Stimulated activated CD8-positive, alpha-beta memory T cell treated with anti-CD3 and anti-CD28 coated beads, Interleukin-7, amount 100 ng/mL, for 24 hours (primary cell): ENCODE measurements around the gene RPS6KA2.

ENCODE experiments used
- DNase-seq: peaks from one replicate; pipeline ENCODE4 v3.0.0-alpha.2; 2020; ENCODE audit warnings: low read depth

Gene RPS6KA2

GRCh38 chr6:166467436-166468000 is 159.5 kb downstream of the RPS6KA2 start:
- no peak for DNase-seq

GRCh38 chr6:166466178-166467122 is 160.6 kb downstream of the RPS6KA2 start:
- DNase-seq = no peak

- no peak for DNase-seq
Observed at GRCh38 chr6:166465671-166466087, 161.4 kb downstream of the RPS6KA2 start.

GRCh38 chr6:166465003-166465399 is 162.1 kb downstream of the RPS6KA2 start:
- DNase-seq = no peak

GRCh38 chr6:166464068-166465002 is 162.7 kb downstream of the RPS6KA2 start:
- DNase-seq = no peak

- DNase-seq = no peak
Observed at GRCh38 chr6:166463359-166464067, 163.5 kb downstream of the RPS6KA2 start.

- DNase-seq = no peak
Observed at GRCh38 chr6:166462461-166463135, 164.5 kb downstream of the RPS6KA2 start.

GRCh38 chr6:166461821-166462460 is 165.1 kb downstream of the RPS6KA2 start:
- DNase-seq = no peak

GRCh38 chr6:166460473-166461437 is 166.3 kb downstream of the RPS6KA2 start:
- DNase-seq = no peak

GRCh38 chr6:166459906-166460305 is 167.1 kb downstream of the RPS6KA2 start:
- DNase-seq = no peak

GRCh38 chr6:166459272-166459671 is 167.8 kb downstream of the RPS6KA2 start:
- no peak for DNase-seq

- no peak for DNase-seq
Observed at GRCh38 chr6:166456395-166457156, 170.5 kb downstream of the RPS6KA2 start.

GRCh38 chr6:166454692-166455515 is 172.1 kb downstream of the RPS6KA2 start:
- no peak for DNase-seq

- no peak for DNase-seq
Observed at GRCh38 chr6:166453651-166454050, 173.4 kb downstream of the RPS6KA2 start.

GRCh38 chr6:166450167-166450873 is 176.7 kb downstream of the RPS6KA2 start:
- DNase-seq = no peak

GRCh38 chr6:166449641-166450040 is 177.4 kb downstream of the RPS6KA2 start:
- no peak for DNase-seq

- no peak for DNase-seq
Observed at GRCh38 chr6:166449036-166449435, 178.0 kb downstream of the RPS6KA2 start.
